Dendritic cell treated with granulocyte-macrophage colony-stimulating factor and Interleukin-4, amounts not matched to agents 40 ng/mL and 50 ng/mL, for 4 days (primary cell): ENCODE measurements around the gene THSD7B.
"Not testable (repeated sequence)": the region's sequence is repeated elsewhere in the genome, so short reads cannot be mapped to it uniquely, and the experiment has no call there.

Source experiments
- H3K27ac Mint-ChIP-seq: one replicate; pipeline ENCODE4 v1.8.0; 2022; ENCODE audit warnings: mild to moderate bottlenecking, mixed read lengths
- H3K27me3 Mint-ChIP-seq: one replicate; pipeline ENCODE4 v1.8.0; 2022; ENCODE audit warnings: mild to moderate bottlenecking, mixed read lengths
- H3K36me3 Mint-ChIP-seq: one replicate; pipeline ENCODE4 v1.8.0; 2022; ENCODE audit warnings: low read depth, mixed read lengths
- H3K4me1 Mint-ChIP-seq: one replicate; pipeline ENCODE4 v1.8.0; 2022; ENCODE audit warnings: low read depth, mixed read lengths
- H3K4me3 Mint-ChIP-seq: one replicate; pipeline ENCODE4 v1.8.0; 2022; ENCODE audit warnings: mild to moderate bottlenecking, moderate library complexity, mixed read lengths
- H3K9me3 Mint-ChIP-seq: one replicate; pipeline ENCODE4 v1.8.0; 2022; ENCODE audit warnings: mixed read lengths
- intact Hi-C: fragments of 100-400 bp; cut with micrococcal nuclease; formaldehyde crosslinking; loops from one replicate; pipeline ENCODE4 v1.15.0; 2022

Gene THSD7B

GRCh38 chr2:136929531-136929930, 164.2 kb downstream of the THSD7B start:
- Mint-ChIP-seq H3K9me3 (peaks cover 11% of the 10 kb centered on the region), H3K27ac (no peak overlapping the region), H3K27me3 (no peaks in the 10 kb centered on the region), H3K36me3 (no peaks in the 10 kb centered on the region), H3K4me3 (no peak overlapping the region), H3K4me1 (no peaks in the 10 kb centered on the region)
- intact Hi-C loops: no loop called here

- Mint-ChIP-seq H3K36me3 (no peaks in the 10 kb centered on the region), H3K4me3 (no peak overlapping the region), H3K27ac (no peak overlapping the region), H3K27me3 (no peaks in the 10 kb centered on the region), H3K4me1 (no peaks in the 10 kb centered on the region), H3K9me3 (no peaks in the 10 kb centered on the region)
- intact Hi-C loops: no loop called here
Measured at GRCh38 chr2:136932700-136933099, 167.4 kb downstream of the THSD7B start.

GRCh38 chr2:136935119-136935518, 169.8 kb downstream of the THSD7B start:
- no peak overlapping the region for H3K4me3 Mint-ChIP-seq
- peaks cover 10% of the 10 kb centered on the region for H3K9me3 Mint-ChIP-seq
- intact Hi-C loops: no loop called here
- H3K4me1 Mint-ChIP-seq: no peaks in the 10 kb centered on the region
- no peaks in the 10 kb centered on the region for H3K27me3 Mint-ChIP-seq
- no peaks in the 10 kb centered on the region for H3K36me3 Mint-ChIP-seq
- H3K27ac Mint-ChIP-seq: no peak overlapping the region

DNA sequence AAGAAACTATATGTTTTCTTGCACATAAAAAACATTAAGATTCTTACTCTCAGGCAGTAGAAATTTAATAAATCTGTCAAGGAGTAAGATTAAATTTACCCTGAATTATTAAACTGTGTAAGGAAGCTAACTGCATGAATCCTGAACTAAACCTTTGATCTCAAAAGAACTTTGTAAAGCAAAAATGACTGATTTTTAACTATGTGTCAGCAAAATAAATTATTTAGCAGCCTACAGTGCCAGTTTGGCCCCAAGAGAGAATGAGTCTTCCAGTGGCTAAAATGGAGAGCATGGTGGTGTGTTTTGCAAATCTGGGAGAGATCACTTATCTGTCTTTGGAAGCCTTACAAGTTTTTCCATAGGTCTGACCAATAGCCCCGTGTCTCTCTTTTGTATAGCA, 190.7 kb downstream of the THSD7B start:
- no peaks in the 10 kb centered on the region for H3K27me3 Mint-ChIP-seq

GRCh38 chr2:136957044-136957443, 191.7 kb downstream of the THSD7B start:
- intact Hi-C loops: no loop called here
- H3K27me3 Mint-ChIP-seq: no peaks in the 10 kb centered on the region
- no peaks in the 10 kb centered on the region for H3K4me1 Mint-ChIP-seq
- H3K9me3 Mint-ChIP-seq: no peaks in the 10 kb centered on the region
- H3K4me3 Mint-ChIP-seq: no peak overlapping the region
- H3K27ac Mint-ChIP-seq: no peak overlapping the region
- no peaks in the 10 kb centered on the region for H3K36me3 Mint-ChIP-seq

More for the DNA sequence above, 190.7 kb downstream of the THSD7B start:
- no peaks in the 10 kb centered on the region for H3K9me3 Mint-ChIP-seq
- H3K27ac Mint-ChIP-seq: no peak overlapping the region
- H3K36me3 Mint-ChIP-seq: no peaks in the 10 kb centered on the region
- no peaks in the 10 kb centered on the region for H3K4me1 Mint-ChIP-seq
- H3K4me3 Mint-ChIP-seq: no peak overlapping the region
- intact Hi-C loops: no loop called here

GRCh38 chr2:136962105-136962725, 196.9 kb downstream of the THSD7B start:
- Mint-ChIP-seq H3K4me3 (no peak overlapping the region), H3K27me3 (no peaks in the 10 kb centered on the region), H3K27ac (no peak overlapping the region), H3K9me3 (no peaks in the 10 kb centered on the region), H3K36me3 (no peaks in the 10 kb centered on the region), H3K4me1 (no peaks in the 10 kb centered on the region)
- intact Hi-C loops: no loop called here

DNA sequence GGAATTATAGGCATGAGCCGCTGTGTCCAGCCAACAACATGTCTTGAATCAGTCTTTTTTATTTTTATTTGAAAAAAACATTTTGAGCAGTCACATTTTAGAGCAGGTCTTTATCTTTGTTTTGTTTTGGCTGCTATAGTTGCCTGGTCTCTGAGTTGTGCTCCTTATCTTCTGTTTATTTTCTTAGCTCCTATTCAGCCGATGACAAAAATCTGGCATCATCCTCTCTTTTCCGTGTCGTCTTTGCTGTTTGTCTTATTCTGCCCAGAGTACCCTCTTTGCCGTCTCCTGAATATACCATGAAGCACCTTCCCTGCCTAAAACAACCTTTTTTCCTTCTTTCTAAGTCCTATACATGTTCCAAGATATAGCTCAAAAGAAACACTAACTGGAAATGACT, 201.1 kb downstream of the THSD7B start:
- H3K4me1 Mint-ChIP-seq: no peaks in the 10 kb centered on the region
- intact Hi-C loops: no loop called here
- H3K9me3 Mint-ChIP-seq: no peaks in the 10 kb centered on the region
- no peak overlapping the region for H3K4me3 Mint-ChIP-seq
- H3K27me3 Mint-ChIP-seq: no peaks in the 10 kb centered on the region
- H3K27ac Mint-ChIP-seq: no peak overlapping the region
- H3K36me3 Mint-ChIP-seq: no peaks in the 10 kb centered on the region

GRCh38 chr2:136980303-136980702, 215.0 kb downstream of the THSD7B start:
- intact Hi-C loops: no loop called here
- Mint-ChIP-seq H3K4me1 (no peaks in the 10 kb centered on the region), H3K27ac (no peak overlapping the region), H3K4me3 (no peak overlapping the region), H3K27me3 (no peaks in the 10 kb centered on the region), H3K36me3 (no peaks in the 10 kb centered on the region), H3K9me3 (peaks cover 29% of the 10 kb centered on the region)

DNA sequence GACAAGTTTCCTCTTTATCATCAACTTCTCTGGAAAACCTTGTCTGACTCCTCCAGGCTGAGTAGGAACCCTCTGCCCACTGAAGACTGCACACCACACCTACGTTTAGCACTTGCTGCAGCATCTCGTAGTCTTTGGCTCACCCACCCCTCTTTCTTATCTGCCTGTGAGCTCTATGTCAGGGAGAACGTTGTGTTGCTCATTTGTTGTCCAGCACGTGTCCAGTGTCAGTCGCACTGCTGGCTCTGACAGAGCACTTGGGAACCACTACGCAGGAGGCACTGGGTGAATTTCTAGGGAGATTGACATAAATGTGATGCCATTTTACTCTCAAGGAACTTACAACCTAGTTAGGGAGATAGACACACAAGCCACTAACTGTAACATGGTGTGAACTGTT, 216.3 kb downstream of the THSD7B start:
- not testable (repeated sequence) for H3K27ac Mint-ChIP-seq, H3K27me3 Mint-ChIP-seq
- peaks cover 22% of the 10 kb centered on the region for H3K9me3 Mint-ChIP-seq

DNA sequence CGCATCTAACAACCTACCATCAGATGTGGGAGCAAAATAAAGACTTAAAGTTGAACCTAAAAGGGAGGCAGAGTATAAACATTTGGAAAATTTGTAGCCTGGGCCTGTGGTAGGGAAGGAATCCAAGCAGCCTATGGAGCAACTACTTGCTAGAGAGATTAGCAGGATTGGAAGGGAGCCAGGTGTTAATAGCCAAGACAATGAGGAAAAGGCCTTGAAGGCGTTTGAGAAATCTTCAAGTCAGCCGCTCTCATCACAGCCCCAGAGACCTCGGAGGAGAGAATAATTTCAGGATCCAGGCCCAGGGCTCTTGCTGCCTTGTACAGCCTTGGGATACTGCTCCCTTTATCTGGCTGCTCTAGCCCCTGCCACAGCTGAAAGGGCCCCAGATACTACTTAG, 219.7 kb downstream of the THSD7B start:
- Mint-ChIP-seq H3K27me3 (no peaks in the 10 kb centered on the region), H3K9me3 (peaks cover 16% of the 10 kb centered on the region), H3K4me1 (no peaks in the 10 kb centered on the region), H3K36me3 (no peaks in the 10 kb centered on the region), H3K4me3 (no peak overlapping the region), H3K27ac (no peak overlapping the region)
- intact Hi-C loops: no loop called here

More for the DNA sequence above, 216.3 kb downstream of the THSD7B start:
- H3K4me1 Mint-ChIP-seq, H3K4me3 Mint-ChIP-seq, H3K36me3 Mint-ChIP-seq, intact Hi-C loops: not testable (repeated sequence)

GRCh38 chr2:136986605-136987221, 221.4 kb downstream of the THSD7B start:
- no peak overlapping the region for H3K4me3 Mint-ChIP-seq

GRCh38 chr2:136990316-136990715, 225.0 kb downstream of the THSD7B start:
- intact Hi-C loops: no loop called here
- H3K36me3 Mint-ChIP-seq: no peaks in the 10 kb centered on the region
- no peaks in the 10 kb centered on the region for H3K9me3 Mint-ChIP-seq

More at GRCh38 chr2:136986605-136987221, 221.4 kb downstream of the THSD7B start:
- H3K4me1 Mint-ChIP-seq: no peaks in the 10 kb centered on the region
- peaks cover 16% of the 10 kb centered on the region for H3K9me3 Mint-ChIP-seq
- no peak overlapping the region for H3K27ac Mint-ChIP-seq
- intact Hi-C loops: no loop called here
- no peaks in the 10 kb centered on the region for H3K27me3 Mint-ChIP-seq
- no peaks in the 10 kb centered on the region for H3K36me3 Mint-ChIP-seq

GRCh38 chr2:136994793-136995192, 229.4 kb downstream of the THSD7B start:
- Mint-ChIP-seq H3K4me1 (no peaks in the 10 kb centered on the region), H3K9me3 (no peaks in the 10 kb centered on the region)
- intact Hi-C loops: no loop called here

More at GRCh38 chr2:136990316-136990715, 225.0 kb downstream of the THSD7B start:
- H3K27me3 Mint-ChIP-seq: no peaks in the 10 kb centered on the region
- H3K4me3 Mint-ChIP-seq: no peak overlapping the region
- no peaks in the 10 kb centered on the region for H3K4me1 Mint-ChIP-seq
- H3K27ac Mint-ChIP-seq: no peak overlapping the region

DNA sequence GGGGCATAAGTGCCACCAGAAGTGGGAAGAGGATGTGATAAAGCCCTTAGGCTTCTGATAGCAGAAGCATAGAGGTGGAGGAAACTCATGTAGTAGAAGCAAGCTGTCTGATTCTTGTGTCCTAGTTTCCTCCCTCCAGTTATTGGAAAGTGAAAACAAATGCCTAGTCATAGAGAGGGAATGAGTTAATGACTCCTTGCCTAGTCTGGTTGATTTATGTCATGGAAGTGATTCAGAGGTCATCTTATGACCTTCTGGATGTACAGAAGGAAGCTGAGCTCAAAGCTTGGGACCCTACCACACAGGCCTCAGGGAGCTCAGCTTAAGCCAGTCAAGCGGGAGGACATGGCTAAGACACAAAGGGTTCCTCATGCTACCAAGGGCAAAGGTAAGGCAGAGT, 232.2 kb downstream of the THSD7B start:
- Mint-ChIP-seq H3K27me3 (no peaks in the 10 kb centered on the region), H3K4me1 (no peaks in the 10 kb centered on the region), H3K36me3 (no peaks in the 10 kb centered on the region), H3K27ac (no peak overlapping the region), H3K4me3 (no peak overlapping the region), H3K9me3 (no peaks in the 10 kb centered on the region)
- intact Hi-C loops: no loop called here

More at GRCh38 chr2:136994793-136995192, 229.4 kb downstream of the THSD7B start:
- no peaks in the 10 kb centered on the region for H3K27me3 Mint-ChIP-seq
- no peak overlapping the region for H3K4me3 Mint-ChIP-seq
- H3K36me3 Mint-ChIP-seq: no peaks in the 10 kb centered on the region
- no peak overlapping the region for H3K27ac Mint-ChIP-seq

DNA sequence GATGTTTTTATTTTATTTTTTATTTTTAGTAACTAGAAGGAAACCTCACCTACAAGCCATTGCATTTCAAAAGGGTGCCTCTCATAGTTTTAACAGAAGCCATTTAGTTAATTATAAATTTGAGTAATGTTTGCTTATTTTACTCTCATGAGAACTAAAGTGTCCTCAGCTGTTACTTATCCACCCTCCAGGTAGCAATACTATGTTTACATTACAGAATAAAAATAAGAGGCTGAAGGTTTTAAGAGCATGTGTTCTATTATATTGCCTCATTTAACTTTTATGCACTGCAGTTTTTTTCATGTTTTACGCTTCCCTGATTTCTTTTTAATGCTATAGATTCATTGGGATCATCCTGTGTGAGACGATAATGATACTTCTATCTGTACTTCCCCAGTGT, 235.5 kb downstream of the THSD7B start:
- Mint-ChIP-seq H3K27ac (no peak overlapping the region), H3K4me3 (no peak overlapping the region), H3K9me3 (no peaks in the 10 kb centered on the region), H3K4me1 (no peaks in the 10 kb centered on the region), H3K27me3 (no peaks in the 10 kb centered on the region), H3K36me3 (no peaks in the 10 kb centered on the region)
- intact Hi-C loops: no loop called here
